H1 (cell line): ENCODE results near the gene ELL. TPM values are rescaled to one million over a fixed set of nuclear protein-coding genes. Genes with fewer than 3 reads are reported as not detected.

ENCODE experiments used
- ATF2 ChIP-seq: IDR thresholded peaks from 2 replicates; pipeline ENCODE4 v1.6.1; 2012; ENCODE audit warnings: low read length, inconsistent platforms
- CEBPB ChIP-seq: IDR thresholded peaks from 2 replicates; pipeline ENCODE4 v1.6.1; 2012; ENCODE audit warnings: low read depth, low read length
- CTBP2 ChIP-seq: IDR thresholded peaks from 2 replicates; pipeline ENCODE4 v1.7.0; 2011; ENCODE audit warnings: borderline replicate concordance, mild to moderate bottlenecking, moderate library complexity, mixed read lengths, low read length; ENCODE audit not compliant: insufficient read depth, insufficient read length
- EZH2 ChIP-seq: fragments of 200-600 bp; sonication (generic); IDR thresholded peaks from 2 replicates; pipeline ENCODE4 v1.7.1; 2012; ENCODE audit warnings: low read depth, mild to moderate bottlenecking, moderate library complexity, low read length, inconsistent platforms; ENCODE audit not compliant: severe bottlenecking
- POLR2AphosphoS5 ChIP-seq: IDR thresholded peaks from 2 replicates; pipeline ENCODE4 v1.6.1; 2011; ENCODE audit warnings: low read depth, low read length
- polyA plus RNA-seq, 7 experiments: library from polyadenylated mRNA; depleted of rRNA in 3 of 7; stranded (reverse) in 5 of 7; unstranded in 2 of 7; fragments of >200 nt in 5 of 7; fragments of 200-250 nt in 2 of 7; gene quantifications; 1 replicate in 5 of 7; 2 replicates in 1 of 7; 4 replicates in 1 of 7; pipeline versions ENCODE4 v1.2.1 to v1.2.3, GENCODE V29; 2011 to 2013; ENCODE audit warnings: missing spikeins in 2 of 7, mixed read lengths in 2 of 7
- total RNA-seq: library from RNA; stranded (reverse); fragmentation: NEBNext Ultra II Directional; extraction: Animal tissue kit (Norgen Biotek cat#: 25700); gene quantifications from 2 replicates; pipeline ENCODE4 v1.2.1, GENCODE V29; 2021

ELL gene
- total and polyA plus RNA-seq, 2 of the 8 experiments (the other 6 are each of a cell fraction or from before 2014, with no cell fraction given) = 5.2 to 10.5 TPM

DNA sequence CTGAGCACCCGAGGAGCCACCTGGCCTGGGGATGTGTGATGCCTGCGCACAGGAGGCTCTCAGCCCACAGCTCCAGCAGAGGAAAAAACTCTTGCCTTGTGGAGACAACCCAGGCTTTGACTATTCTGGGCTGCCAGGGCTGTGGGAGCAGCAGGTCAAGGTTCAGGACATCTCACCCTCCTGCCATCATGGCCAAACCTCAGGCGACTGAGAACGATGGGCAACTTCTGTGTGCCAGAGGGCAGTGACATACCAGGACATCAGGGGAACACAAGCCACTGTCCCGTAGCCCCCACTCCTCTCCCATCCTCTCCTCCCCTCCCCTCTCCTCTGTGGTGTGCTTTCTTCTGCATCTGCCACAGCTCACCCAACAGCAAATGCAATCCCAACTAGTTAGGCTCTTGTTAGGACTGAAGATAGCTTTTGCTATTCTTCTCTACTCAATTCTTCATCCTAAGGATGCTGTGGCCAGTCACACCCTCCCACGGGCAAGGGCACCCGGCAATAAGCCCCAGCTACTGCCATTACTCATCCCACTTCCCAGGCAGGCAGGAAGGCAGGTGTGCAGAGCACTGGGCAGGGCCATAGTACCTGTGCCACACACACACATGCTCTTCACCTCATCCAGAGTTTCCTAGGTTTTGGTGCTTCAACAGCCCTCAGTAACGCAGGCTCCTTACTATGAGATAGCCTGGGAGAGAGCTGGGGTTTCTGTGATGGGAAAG lies 16.8 kb downstream of the ELL start (continued):
- no peak for TF ChIP-seq CTBP2
- no peak for TF ChIP-seq CEBPB
- no peak for TF ChIP-seq POLR2AphosphoS5
- TF ChIP-seq EZH2 = no peak
- no peak for TF ChIP-seq ATF2
